ENCODE data around the gene USP6.

USP6 gene

DNA sequence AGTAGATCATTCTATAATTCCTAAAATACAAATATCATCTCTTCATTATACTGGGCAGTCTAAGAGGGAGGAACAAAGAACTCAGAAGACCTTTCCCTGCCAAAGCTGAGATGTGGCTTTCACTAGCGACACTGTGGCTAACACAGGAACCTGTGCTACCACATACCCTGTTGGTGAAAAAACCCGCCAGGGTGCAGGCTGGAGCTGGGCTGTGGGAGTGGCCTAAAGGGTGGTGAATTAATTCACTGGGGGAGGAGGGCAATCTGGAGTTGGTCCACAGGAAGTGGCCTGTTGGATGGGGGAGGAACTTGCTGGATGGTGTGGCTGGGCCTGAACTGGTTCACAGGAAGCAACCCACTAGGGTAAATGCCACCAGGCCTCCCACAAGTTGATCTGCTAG lies 68.5 kb downstream of the USP6 start:
- Histone ChIP-seq H3K4me1 (ENCODE audit: control insufficient read depth in 5 of 5, insufficient read depth in 5 of 5, low read length in 5 of 5) (peaks cover 0 to 9% (median 0%) of the 10 kb centered on the region in 5 donors), H3K27ac (ENCODE audit: low read depth, low read length) (no peak overlapping the region), H3K27me3 (ENCODE audit: control insufficient read depth in 5 of 5, insufficient read depth in 4 of 5, low read length in 5 of 5) (no peaks in the 10 kb centered on the region), H3K9me3 (ENCODE audit: control insufficient read depth in 5 of 5, low read length in 5 of 5) (peaks cover 51 to 87% (median 85%) of the 10 kb centered on the region in 5 donors), H3K4me3 (ENCODE audit: low read depth in 1 of 5, low read length in 5 of 5) (peak overlapping the region; percentile 11 to 60 (median 27)), H3K36me3 (ENCODE audit: control insufficient read depth in 5 of 5, insufficient read depth in 5 of 5, low read length in 5 of 5) (peaks cover 0 to 12% (median 0%) of the 10 kb centered on the region in 5 donors), H3K9ac (ENCODE audit: low read length in 5 of 5) (no peak overlapping the region)

DNA sequence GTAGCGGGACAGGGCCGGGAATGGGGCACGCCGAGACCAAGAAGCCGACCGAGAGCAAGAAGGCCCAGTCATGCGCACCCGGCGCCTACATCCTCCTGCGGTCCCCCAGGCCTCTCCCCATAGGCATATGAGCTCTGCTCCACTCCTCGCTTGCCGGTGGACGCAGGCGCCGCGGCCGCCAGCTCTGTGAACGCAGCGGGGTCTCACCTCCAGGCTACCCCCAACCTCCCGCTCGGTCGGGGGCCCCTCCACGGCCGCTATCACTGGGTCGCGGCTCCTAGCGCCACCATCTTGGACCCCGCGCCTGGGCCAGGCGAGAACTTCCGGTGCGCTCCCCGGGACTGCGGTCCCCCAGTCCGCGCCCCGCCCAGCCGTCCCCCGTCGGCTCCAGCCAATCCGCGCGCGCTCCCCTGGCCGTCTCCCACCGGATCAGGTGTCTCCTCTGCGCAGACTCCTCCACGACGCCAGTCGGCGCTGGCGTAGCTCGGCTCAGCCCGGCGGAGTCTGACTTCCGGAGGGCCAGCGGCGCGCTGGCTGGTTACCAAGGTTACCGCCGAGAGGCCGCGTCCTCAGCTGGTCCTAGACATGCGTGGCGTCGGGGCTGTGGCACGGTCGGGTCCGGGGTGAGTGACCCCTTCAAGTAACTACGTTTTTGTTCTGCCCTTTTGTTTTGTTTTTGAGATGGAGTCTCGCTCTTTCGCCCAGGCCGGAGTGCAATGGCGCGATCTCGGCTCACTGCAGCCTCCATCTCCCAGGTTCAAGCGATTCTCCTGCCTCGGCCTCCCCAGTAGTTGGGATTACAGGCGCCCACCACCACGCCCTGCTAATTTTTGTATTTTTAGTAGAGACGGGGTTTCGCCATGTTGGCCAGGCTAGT lies 75.9 kb downstream of the USP6 start, which contains the start of gene ZNF594:
Gene ZNF594 (minus strand): TSS at position 328 of the 877 bp plus-strand sequence. CDS start 7,612 bp downstream, outside the sequence.
- Histone ChIP-seq H3K4me3 (ENCODE audit: low read depth in 1 of 5, low read length in 5 of 5) (peak within 1 kb of the TSS; percentile 83 to 93 (median 86)), H3K9ac (ENCODE audit: low read length in 5 of 5) (peak within 1 kb of the TSS in 4 of 5 donors; percentile 58 to 83 (median 80)), H3K9me3 (ENCODE audit: control insufficient read depth in 5 of 5, low read length in 5 of 5) (peaks cover 3 to 20% (median 13%) of the 10 kb centered on the region in 5 donors), H3K27me3 (ENCODE audit: control insufficient read depth in 5 of 5, insufficient read depth in 4 of 5, low read length in 5 of 5) (no peaks in the 10 kb centered on the region), H3K27ac (ENCODE audit: low read depth, low read length) (peak within 1 kb of the TSS; percentile 69), H3K4me1 (ENCODE audit: control insufficient read depth in 5 of 5, insufficient read depth in 5 of 5, low read length in 5 of 5) (peaks cover 6 to 21% (median 18%) of the 10 kb centered on the region in 5 donors), H3K36me3 (ENCODE audit: control insufficient read depth in 5 of 5, insufficient read depth in 5 of 5, low read length in 5 of 5) (peaks cover 0 to 2% (median 0%) of the 10 kb centered on the region in 5 donors)

DNA sequence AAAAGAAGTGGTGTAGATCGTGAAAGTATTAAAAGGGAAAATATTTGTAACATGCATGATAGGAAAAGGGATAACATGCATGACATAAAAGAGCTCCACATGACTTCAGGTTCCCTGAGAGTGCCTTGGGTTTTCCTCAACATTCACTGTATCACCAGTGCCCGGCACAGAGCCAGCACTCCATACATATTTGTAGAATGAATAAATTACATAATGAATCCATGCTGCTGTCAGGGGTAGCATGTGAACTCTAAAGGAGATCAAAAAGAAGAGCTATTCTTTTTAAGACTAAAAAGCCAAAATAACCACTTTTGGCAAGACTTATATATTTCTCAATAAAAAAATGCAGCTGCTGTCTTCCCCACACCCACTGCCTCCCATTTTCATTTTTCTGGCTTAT lies 78.5 kb downstream of the USP6 start:
- Histone ChIP-seq H3K27ac (ENCODE audit: low read depth, low read length) (no peak overlapping the region), H3K9ac (ENCODE audit: low read length in 5 of 5) (no peak overlapping the region), H3K36me3 (ENCODE audit: control insufficient read depth in 5 of 5, insufficient read depth in 5 of 5, low read length in 5 of 5) (peaks cover 0 to 2% (median 0%) of the 10 kb centered on the region in 5 donors), H3K4me3 (ENCODE audit: low read depth in 1 of 5, low read length in 5 of 5) (no peak overlapping the region), H3K4me1 (ENCODE audit: control insufficient read depth in 5 of 5, insufficient read depth in 5 of 5, low read length in 5 of 5) (peaks cover 6 to 21% (median 20%) of the 10 kb centered on the region in 5 donors), H3K9me3 (ENCODE audit: control insufficient read depth in 5 of 5, low read length in 5 of 5) (peaks cover 0 to 5% (median 0%) of the 10 kb centered on the region in 5 donors), H3K27me3 (ENCODE audit: control insufficient read depth in 5 of 5, insufficient read depth in 4 of 5, low read length in 5 of 5) (no peaks in the 10 kb centered on the region)

DNA sequence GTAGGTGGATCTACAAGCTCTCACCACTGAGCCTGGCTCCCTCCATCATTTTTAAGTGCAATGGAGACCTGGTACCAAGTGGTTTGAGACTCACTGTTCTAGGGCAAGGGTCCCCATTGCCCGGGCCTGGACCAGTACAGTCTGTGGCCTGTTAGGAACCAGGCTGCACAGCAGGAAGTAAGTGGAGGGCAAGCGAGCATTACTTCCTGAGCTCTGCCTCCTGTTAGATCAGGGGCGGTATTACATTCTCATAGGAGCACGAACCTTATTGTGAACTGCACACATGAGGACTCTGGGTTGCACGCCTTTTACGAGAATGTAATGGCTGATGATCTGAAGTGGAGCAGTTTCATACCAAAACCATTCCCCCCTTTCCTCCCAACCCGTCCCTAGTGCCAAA lies 82.6 kb downstream of the USP6 start:
- peaks cover 0 to 3% (median 0%) of the 10 kb centered on the region in 5 donors for H3K4me1 ChIP-seq (ENCODE audit: control insufficient read depth in 5 of 5, insufficient read depth in 5 of 5, low read length in 5 of 5)
- peaks cover 0 to 5% (median 0%) of the 10 kb centered on the region in 5 donors for H3K36me3 ChIP-seq (ENCODE audit: control insufficient read depth in 5 of 5, insufficient read depth in 5 of 5, low read length in 5 of 5)
- H3K27ac ChIP-seq (ENCODE audit: low read depth, low read length) = no peak overlapping the region
- no peak overlapping the region for H3K4me3 ChIP-seq (ENCODE audit: low read depth in 1 of 5, low read length in 5 of 5)
- H3K9me3 ChIP-seq (ENCODE audit: control insufficient read depth in 5 of 5, low read length in 5 of 5) = no peaks in the 10 kb centered on the region
- H3K27me3 ChIP-seq (ENCODE audit: control insufficient read depth in 5 of 5, insufficient read depth in 4 of 5, low read length in 5 of 5) = no peaks in the 10 kb centered on the region
- H3K9ac ChIP-seq (ENCODE audit: low read length in 5 of 5) = no peak overlapping the region

DNA sequence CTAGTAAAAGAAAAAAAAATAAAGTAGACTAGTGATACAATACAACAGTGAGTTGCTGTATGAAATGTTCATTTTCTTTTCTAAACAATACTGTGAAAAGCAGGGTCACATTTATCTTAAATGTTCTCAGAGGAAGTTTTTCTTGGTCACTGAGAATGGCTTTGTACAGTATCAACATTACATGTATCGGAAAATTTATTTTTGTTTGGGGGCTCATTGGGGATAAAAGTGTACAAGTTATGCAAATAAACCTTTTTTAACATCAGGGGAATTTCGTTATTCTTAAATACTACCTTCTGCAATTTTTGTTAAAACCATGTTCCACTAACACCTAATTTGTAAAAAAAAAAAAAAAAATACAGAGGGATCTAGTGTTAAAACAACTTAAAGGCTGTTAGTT lies 84.5 kb downstream of the USP6 start:
- Histone ChIP-seq H3K9ac (ENCODE audit: low read length in 5 of 5) (no peak overlapping the region), H3K9me3 (ENCODE audit: control insufficient read depth in 5 of 5, low read length in 5 of 5) (no peaks in the 10 kb centered on the region), H3K4me1 (ENCODE audit: control insufficient read depth in 5 of 5, insufficient read depth in 5 of 5, low read length in 5 of 5) (peaks cover 0 to 3% (median 0%) of the 10 kb centered on the region in 5 donors)

DNA sequence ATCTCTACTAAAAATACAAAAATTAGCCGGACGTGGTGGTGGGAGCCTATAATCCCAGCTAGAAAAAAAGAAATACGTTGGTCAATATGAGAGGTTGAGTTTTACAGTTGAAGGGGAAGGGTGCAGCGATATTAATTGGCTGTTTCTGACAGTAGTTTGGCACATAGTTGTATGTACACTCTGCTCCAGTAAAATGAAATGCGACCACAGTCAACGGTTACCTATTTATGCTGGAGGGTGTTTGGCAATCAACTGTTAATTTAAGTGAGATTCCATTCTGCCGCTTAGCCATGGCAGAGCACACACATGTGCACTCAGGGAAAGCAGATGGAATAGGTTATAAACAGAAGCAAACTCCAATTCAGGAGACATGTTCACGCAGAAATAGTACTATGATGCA lies 85.2 kb downstream of the USP6 start:
- H3K36me3 ChIP-seq (ENCODE audit: control insufficient read depth in 5 of 5, insufficient read depth in 5 of 5, low read length in 5 of 5) = peaks cover 0 to 2% (median 0%) of the 10 kb centered on the region in 5 donors
- H3K27ac ChIP-seq (ENCODE audit: low read depth, low read length) = no peak overlapping the region
- H3K9ac ChIP-seq (ENCODE audit: low read length in 5 of 5) = no peak overlapping the region
- peaks cover 0 to 3% (median 0%) of the 10 kb centered on the region in 5 donors for H3K4me1 ChIP-seq (ENCODE audit: control insufficient read depth in 5 of 5, insufficient read depth in 5 of 5, low read length in 5 of 5)
- no peaks in the 10 kb centered on the region for H3K9me3 ChIP-seq (ENCODE audit: control insufficient read depth in 5 of 5, low read length in 5 of 5)
- no peak overlapping the region for H3K4me3 ChIP-seq (ENCODE audit: low read depth in 1 of 5, low read length in 5 of 5)
- H3K27me3 ChIP-seq (ENCODE audit: control insufficient read depth in 5 of 5, insufficient read depth in 4 of 5, low read length in 5 of 5) = no peaks in the 10 kb centered on the region

More for the DNA sequence above, 84.5 kb downstream of the USP6 start:
- Histone ChIP-seq H3K27ac (ENCODE audit: low read depth, low read length) (no peak overlapping the region), H3K36me3 (ENCODE audit: control insufficient read depth in 5 of 5, insufficient read depth in 5 of 5, low read length in 5 of 5) (peaks cover 0 to 5% (median 0%) of the 10 kb centered on the region in 5 donors), H3K4me3 (ENCODE audit: low read depth in 1 of 5, low read length in 5 of 5) (no peak overlapping the region), H3K27me3 (ENCODE audit: control insufficient read depth in 5 of 5, insufficient read depth in 4 of 5, low read length in 5 of 5) (no peaks in the 10 kb centered on the region)

DNA sequence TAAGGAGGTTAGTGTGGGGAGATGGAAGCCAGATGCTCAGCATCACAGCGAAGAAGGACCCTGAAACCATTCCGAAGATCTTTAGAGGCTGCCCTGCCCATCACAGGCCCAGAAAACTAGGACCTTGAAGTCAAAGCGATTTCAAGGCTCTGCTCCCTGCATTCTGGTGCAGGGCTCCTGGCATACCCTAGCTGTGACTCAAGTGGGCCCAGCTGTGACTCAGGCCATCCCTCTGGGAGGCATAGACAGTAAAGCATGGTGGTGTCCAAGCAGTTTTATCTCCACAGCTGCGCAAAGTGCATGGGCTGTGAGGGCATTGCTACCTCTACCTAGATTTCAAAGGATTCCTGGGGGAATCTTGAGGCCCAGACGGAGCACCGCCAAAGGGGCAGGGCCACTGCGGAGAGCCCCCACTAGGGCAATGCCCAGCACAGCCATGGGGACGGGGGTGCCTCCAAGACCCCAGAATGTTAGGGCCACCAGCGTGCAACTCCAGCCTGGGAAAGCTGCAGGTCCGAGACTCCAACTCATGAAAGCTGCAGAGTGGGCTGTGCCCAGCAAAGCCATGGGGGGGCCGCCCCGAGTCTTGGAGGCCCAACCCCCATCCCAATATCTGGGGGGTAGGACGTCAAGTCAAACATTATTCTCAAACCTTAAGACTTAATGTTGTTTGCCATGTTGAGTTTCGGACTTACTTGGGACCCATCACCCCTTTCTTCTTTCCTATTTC lies 87.5 kb downstream of the USP6 start:
- Histone ChIP-seq H3K27ac (ENCODE audit: low read depth, low read length) (no peak overlapping the region), H3K36me3 (ENCODE audit: control insufficient read depth in 5 of 5, insufficient read depth in 5 of 5, low read length in 5 of 5) (peaks cover 0 to 2% (median 0%) of the 10 kb centered on the region in 5 donors), H3K4me1 (ENCODE audit: control insufficient read depth in 5 of 5, insufficient read depth in 5 of 5, low read length in 5 of 5) (no peaks in the 10 kb centered on the region), H3K9ac (ENCODE audit: low read length in 5 of 5) (no peak overlapping the region), H3K4me3 (ENCODE audit: low read depth in 1 of 5, low read length in 5 of 5) (no peak overlapping the region), H3K9me3 (ENCODE audit: control insufficient read depth in 5 of 5, low read length in 5 of 5) (no peaks in the 10 kb centered on the region), H3K27me3 (ENCODE audit: control insufficient read depth in 5 of 5, insufficient read depth in 4 of 5, low read length in 5 of 5) (no peaks in the 10 kb centered on the region)

DNA sequence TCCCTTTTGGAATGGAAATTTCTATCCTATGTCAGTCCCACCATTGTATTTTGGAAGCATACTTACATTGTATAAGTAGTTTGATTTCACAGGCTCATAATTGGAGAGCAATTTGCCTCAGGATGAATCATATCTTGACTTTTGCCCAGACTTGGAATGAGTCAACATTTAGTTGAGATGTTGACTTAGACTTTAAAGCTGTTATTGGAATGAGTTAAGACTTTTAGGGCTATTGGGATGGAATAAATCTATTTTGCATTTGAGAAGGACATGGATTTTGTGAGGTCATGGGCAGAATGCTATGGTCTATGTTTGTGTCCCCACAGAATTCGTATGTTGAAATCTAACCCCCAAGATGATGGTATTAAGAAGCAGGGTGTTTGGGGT lies 88.1 kb downstream of the USP6 start:
- Histone ChIP-seq H3K4me1 (ENCODE audit: control insufficient read depth in 5 of 5, insufficient read depth in 5 of 5, low read length in 5 of 5) (no peaks in the 10 kb centered on the region), H3K36me3 (ENCODE audit: control insufficient read depth in 5 of 5, insufficient read depth in 5 of 5, low read length in 5 of 5) (peaks cover 0 to 2% (median 0%) of the 10 kb centered on the region in 5 donors), H3K27me3 (ENCODE audit: control insufficient read depth in 5 of 5, insufficient read depth in 4 of 5, low read length in 5 of 5) (no peaks in the 10 kb centered on the region), H3K9me3 (ENCODE audit: control insufficient read depth in 5 of 5, low read length in 5 of 5) (no peaks in the 10 kb centered on the region), H3K27ac (ENCODE audit: low read depth, low read length) (no peak overlapping the region), H3K4me3 (ENCODE audit: low read depth in 1 of 5, low read length in 5 of 5) (no peak overlapping the region), H3K9ac (ENCODE audit: low read length in 5 of 5) (no peak overlapping the region)

DNA sequence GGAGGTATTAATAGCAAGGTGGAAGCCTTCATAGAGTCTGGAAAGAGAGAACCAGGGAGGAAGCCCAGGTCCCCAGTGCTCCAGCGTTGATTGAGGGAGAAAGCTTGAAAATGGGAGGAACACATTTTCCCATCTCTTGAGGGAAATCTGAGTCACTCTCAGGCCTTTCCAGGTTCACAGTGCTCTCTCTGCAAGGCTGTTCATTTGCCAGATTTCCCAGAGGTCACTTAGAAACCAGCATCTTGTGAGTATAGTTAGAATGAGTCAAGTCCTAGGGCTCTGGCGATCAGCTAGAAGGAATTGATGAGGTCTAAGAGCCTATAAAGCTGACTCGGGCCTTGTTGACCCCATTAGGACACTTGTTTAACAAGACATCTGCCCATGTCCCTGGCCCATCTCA lies 93.6 kb downstream of the USP6 start:
- peaks cover 0 to 6% (median 0%) of the 10 kb centered on the region in 5 donors for H3K4me1 ChIP-seq (ENCODE audit: control insufficient read depth in 5 of 5, insufficient read depth in 5 of 5, low read length in 5 of 5)
- no peak overlapping the region for H3K4me3 ChIP-seq (ENCODE audit: low read depth in 1 of 5, low read length in 5 of 5)

More for the DNA sequence above, 93.6 kb downstream of the USP6 start:
- peaks cover 0 to 16% (median 8%) of the 10 kb centered on the region in 5 donors for H3K36me3 ChIP-seq (ENCODE audit: control insufficient read depth in 5 of 5, insufficient read depth in 5 of 5, low read length in 5 of 5)
- H3K9me3 ChIP-seq (ENCODE audit: control insufficient read depth in 5 of 5, low read length in 5 of 5) = no peaks in the 10 kb centered on the region
- H3K27me3 ChIP-seq (ENCODE audit: control insufficient read depth in 5 of 5, insufficient read depth in 4 of 5, low read length in 5 of 5) = no peaks in the 10 kb centered on the region
- peak overlapping the region in 1 of 5 donors; percentile 30 for H3K9ac ChIP-seq (ENCODE audit: low read length in 5 of 5)
- H3K27ac ChIP-seq (ENCODE audit: low read depth, low read length) = no peak overlapping the region
